Mucosa of gallbladder (tissue), 1 donor: ENCODE results near the gene TRAPPC12. TPM values are rescaled to one million over a fixed set of nuclear protein-coding genes. Genes with fewer than 3 reads are reported as not detected.
"Not testable (repeated sequence)": the region's sequence is repeated elsewhere in the genome, so short reads cannot be mapped to it uniquely, and the experiment has no call there.

Source experiments
- DNase-seq: peaks from one replicate; pipeline ENCODE4 v3.0.0-alpha.2; 2020; ENCODE audit warnings: low spot score
- total RNA-seq: library from RNA; stranded (reverse); gene quantifications from one replicate; pipeline ENCODE4 v1.2.1, GENCODE V29; 2021
- donor health status: DM: no; HTN: no; CAD: no.

Gene TRAPPC12
- total RNA-seq, 1 donor from 2014 or later = 111 TPM

DNA sequence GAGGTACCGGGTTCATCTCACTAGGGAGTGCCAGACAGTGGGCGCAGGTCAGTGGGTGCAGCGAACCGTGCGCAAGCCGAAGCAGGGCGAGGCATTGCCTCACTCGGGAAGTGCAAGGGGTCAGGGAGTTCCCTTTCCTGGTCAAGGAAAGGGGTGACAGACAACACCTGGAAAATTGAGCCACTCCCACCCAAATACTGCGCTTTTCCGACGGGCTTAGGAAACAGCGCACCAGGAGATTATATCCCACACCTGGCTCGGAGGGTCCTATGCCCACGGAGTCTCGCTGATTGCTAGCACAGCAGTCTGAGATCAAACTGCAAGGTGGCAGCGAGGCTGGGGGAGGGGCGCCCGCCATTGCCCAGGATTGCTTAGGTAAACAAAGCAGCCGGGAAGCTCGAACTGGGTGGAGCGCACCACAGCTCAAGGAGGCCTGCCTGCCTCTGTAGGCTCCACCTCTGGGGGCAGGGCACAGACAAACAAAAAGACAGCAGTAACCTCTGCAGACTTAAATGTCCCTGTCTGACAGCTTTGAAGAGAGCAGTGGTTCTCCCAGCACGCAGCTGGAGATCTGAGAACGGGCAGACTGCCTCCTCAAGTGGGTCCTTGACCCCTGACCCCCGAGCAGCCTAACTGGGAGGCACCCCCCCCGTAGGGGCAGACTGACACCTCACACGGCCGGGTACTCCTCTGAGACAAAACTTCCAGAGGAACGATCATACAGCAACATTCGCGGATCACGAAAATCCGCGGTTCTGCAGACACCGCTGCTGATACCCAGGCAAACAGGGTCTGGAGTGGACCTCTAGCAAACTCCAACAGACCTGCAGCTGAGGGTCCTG is 9.9 kb upstream of the TRAPPC12 start:
- DNase-seq = not testable (repeated sequence)

DNA sequence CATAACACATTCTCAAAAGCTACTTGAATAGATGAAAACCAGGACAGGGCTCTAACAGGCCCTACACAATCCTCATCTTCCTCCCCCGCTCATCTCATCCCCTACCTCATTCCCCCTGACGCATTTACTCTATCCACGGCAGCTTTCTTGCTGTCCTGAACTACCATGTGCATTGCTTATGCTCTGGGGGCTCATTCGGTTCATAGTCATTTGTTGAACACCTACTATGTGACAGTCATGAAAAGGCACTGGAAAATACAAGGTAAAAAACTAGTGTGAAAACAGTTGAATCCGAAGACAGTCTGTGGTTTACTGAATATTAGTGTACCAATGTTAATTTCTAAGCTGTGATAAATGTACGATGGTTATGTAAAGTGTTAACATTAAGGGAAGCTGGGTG is 2.7 kb upstream of the TRAPPC12 start:
- no peak for DNase-seq

DNA sequence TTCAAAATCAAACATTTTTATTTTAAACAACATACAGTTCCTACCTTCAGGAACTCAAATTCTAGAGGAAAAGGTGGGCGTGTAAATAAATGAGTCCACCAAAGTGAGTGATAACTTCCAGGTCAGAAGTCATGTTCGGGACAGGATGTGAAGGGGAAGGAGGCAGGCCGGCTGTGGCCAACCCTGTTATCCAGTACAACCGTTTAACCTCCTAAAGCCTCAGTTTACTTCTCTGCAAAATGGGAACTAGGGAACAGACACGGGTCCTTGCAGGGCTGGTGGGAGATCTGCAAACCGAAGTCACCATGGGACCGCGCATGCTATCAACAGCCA is 2.2 kb upstream of the TRAPPC12 start:
- no peak for DNase-seq

DNA sequence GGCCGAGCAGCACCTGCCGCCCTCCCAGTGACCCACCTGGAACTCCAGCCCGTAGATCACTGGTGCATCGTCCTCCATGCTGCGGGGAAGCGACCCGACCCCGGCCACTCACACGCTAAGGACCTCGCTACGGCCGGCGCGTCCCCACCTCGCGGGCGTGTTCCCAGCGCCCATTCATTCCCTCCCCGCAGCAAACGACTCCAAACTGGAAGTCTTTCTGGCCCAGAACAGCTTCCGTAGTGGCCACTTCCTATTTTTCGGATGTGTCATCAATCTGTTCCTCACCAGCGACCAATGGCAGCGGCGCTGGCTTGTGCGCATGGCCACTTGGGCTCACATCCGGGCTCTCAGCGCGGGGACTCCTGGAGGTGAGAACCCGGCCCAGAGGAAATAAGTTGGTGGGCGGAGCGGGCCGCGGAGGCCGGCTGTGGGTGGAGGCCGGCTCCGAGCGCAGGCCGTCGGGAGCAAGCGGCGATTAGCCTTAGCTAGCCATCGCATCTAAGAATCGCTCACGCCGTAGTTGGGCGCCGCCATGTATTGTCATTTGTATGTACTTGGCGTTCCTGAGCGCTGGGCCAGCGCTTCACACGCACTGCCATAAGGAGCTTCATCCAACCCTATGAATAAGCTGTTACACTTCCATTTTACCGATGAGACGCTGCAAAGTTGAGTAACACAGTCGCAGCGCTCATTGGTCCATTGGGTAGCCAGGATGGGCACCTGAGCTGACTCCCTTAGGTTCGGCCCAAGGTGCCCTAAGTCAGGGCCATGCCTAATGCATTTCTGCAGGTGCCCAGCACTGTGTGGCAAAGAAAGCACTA is 1.7 kb upstream of the TRAPPC12 start, which contains the start of gene EIPR1:
EIPR1 (minus strand) TSS at position 207 of the 821 bp plus-strand sequence; CDS start at position 78, 129 bp downstream.
- DNase-seq = peak; percentile 99

DNA sequence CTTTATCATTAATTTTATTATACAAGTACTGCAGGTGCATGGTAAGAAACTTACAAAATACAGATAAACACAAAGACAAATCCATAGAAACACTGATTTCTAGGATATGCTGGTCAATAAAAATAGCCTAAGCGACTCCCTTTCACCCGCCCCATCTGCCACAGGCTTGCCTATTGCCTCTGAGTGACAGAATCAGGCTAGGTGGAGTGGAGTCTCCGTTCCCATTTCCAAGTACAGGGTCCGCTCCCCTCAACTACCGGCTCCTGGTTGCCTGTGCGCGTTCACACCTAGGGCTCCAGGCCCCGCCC is 201 bp upstream of the TRAPPC12 start:
- DNase-seq = no peak

DNA sequence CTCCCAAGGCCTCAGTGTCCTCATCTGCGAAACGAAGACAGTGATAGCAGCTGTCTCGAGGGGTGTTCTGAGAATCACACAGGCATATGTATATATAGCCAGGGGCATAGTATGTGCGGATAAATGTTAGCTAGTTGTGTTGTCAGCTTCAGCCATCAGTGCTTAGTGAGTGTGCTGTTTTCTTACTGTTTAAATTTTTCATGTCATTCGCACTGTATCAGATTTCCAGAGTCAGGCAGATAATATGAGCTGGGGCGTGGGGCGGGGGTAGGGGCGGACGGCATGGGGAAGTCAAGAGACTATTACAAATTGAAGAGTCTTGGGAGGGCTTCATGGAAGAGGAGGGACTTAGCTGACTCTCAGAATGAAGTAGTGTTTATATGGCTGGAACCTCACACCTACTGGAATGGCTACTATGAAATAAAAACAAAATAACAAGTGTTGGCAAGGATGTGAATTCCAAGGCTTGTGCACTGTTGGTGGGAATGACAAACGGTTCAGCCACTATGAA is 7.0 kb downstream of the TRAPPC12 start:
- DNase-seq = no peak

DNA sequence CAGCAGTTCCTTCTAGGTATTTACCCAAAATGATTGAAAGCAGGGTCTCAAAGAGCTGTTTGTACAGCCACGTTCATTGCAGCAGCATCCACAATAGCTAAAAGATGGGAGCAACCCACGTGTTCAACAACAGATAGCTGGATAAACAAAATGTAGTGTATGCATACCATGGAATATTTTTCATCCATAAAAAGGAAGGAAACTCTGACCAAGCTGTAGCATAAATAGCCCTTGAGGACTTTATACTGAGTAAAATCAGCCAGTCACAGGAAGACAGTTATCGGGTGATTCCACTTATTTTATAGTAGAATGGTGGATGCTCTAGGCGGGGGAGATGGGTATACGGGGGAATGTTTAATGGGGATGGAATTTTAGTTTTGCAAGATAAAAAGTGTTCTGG is 7.5 kb downstream of the TRAPPC12 start:
- DNase-seq = no peak

DNA sequence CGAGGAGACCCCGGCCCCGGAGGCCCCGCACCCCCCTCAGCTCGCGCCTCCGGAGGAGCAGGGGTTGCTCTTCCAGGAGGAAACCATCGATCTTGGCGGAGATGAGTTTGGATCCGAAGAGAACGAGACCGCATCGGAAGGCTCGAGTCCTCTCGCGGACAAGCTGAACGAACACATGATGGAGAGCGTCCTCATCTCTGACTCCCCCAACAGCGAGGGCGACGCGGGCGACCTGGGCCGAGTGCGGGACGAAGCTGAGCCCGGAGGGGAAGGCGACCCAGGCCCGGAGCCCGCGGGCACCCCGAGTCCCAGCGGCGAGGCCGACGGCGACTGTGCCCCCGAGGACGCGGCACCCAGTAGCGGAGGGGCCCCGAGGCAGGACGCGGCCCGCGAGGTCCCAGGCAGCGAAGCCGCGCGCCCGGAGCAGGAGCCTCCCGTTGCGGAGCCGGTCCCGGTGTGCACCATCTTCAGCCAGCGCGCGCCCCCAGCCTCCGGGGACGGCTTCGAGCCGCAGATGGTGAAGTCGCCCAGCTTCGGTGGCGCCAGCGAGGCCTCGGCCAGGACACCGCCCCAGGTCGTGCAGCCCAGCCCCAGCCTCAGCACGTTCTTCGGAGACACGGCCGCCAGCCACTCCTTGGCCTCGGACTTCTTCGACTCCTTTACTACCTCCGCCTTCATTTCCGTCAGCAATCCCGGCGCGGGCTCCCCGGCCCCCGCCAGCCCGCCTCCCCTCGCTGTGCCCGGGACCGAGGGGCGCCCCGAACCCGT is 8.3 kb downstream of the TRAPPC12 start:
- DNase-seq = no peak

DNA sequence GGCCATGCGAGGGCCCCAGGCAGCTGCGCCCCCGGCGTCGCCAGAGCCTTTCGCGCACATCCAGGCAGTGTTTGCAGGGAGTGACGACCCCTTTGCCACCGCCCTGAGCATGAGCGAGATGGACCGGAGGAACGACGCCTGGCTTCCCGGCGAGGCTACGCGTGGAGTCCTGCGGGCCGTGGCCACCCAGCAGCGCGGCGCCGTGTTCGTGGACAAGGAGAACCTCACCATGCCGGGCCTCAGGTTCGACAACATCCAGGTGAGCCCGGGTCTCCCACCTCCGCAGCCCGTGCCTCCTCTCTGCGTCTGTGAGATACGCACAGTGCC is 8.9 kb downstream of the TRAPPC12 start:
- DNase-seq = no peak

- DNase-seq = no peak
Measured at GRCh38 chr2:3389193-3389592, 9.7 kb downstream of the TRAPPC12 start.

DNA sequence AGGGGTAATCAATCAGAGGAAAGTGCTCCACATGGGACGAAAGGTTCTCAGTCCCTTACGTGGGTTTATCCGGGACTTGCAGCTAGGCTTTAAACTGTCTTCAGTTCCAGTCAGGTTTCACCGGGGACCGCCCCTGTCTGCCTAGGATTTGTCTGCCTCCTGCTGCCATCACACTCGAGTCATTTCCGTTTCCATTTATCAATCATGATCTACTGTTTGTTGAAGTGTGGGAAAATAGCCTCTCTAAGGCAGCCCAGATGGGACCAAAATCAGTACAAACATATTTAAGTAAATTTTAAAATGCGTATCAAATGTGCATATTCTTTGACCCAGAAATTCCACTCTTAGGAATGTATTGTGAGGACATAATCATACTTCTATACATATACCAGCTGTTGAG is 10.5 kb downstream of the TRAPPC12 start:
- no peak for DNase-seq

GRCh38 chr2:3392216-3392615 is 12.7 kb downstream of the TRAPPC12 start:
- no peak for DNase-seq

- DNase-seq = no peak
Measured at GRCh38 chr2:3396920-3397559, 17.5 kb downstream of the TRAPPC12 start.

DNA sequence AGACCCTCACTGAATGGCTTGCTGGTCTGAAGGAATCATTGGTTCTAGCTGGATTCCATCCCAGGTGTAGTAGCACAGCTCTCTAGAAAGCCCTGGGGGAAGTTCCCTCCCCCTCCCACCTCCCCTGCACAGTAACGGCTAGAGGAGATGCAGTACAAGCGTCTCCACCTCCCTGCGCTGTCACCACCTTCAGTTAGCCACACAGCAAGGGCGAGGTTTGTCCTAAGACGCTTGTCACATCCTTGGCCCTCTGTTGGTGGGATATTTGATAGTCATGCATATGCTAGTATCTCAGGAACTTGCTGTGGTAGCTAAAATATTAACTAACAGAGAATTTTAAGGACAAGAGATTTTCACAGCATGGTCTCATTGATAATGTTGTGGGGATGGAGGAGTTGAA is 19.4 kb downstream of the TRAPPC12 start:
- DNase-seq = no peak

DNA sequence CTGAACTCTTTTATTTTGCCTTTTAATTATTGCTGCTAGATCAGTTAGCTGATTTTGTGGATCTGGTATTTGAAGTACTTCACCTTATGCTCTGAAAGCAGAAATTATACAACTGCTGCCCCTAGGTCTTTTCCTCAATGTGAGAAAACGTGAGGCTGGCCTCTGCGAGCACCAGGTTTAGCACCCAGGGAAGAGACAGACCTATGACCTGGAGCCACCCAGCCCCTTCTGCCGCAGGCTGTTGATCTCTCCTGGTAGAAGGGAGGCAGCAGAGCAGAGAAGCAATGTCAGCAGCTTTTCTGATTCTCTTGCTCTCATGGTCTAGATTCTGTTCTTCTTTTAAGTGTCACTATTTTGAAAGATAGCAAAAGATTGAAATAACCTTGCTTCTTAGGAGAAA is 19.9 kb downstream of the TRAPPC12 start:
- no peak for DNase-seq

- DNase-seq = peak; percentile 40
Measured at GRCh38 chr2:3399829-3400228, 20.3 kb downstream of the TRAPPC12 start.

GRCh38 chr2:3403587-3404334 is 24.3 kb downstream of the TRAPPC12 start:
- no peak for DNase-seq

DNA sequence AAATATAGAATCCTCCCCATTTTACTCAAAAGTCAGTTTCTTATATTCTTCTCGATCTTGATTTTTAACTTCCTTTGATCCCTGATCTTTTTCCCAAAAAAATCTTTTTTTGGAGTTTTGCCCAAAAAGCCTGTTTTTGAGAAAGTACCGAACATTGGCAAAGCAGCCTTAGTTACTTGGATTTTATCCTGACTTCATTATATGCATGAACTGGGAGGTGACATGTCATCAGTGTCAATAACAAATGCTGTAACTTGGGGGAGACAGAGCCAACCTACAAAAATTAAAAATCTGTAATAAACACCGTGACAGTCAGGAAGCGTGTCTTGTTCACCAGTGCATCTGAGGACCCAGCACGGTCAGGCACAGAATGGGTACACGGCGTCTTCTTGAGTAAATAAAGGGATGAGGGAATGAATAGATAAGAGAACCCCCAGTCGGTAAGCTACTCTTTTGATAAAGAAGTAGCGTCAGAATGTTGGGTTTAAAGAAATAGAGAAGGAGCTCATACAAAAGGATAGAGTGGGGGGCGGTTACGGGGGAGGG is 24.9 kb downstream of the TRAPPC12 start:
- no peak for DNase-seq

DNA sequence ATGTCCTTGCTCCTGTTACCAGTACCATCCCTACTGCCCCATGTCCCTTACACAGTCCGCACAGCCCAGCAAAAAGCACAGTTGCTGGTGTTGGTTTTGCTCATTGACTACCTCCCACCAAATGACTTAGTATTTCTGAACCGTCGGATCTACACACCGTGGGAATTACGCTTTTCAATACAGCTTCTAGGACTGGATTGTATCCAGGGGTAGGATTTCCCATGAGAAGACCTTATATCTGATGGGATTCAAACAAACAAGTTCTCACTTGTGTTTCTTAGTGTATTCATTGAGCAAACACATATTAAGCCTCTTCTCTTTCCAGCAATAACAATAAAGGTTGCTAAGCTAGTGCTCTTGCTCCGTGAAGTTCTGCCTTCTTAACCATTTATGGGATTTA is 25.8 kb downstream of the TRAPPC12 start:
- DNase-seq = no peak

- DNase-seq = no peak
Measured at GRCh38 chr2:3405876-3406275, 26.4 kb downstream of the TRAPPC12 start.

DNA sequence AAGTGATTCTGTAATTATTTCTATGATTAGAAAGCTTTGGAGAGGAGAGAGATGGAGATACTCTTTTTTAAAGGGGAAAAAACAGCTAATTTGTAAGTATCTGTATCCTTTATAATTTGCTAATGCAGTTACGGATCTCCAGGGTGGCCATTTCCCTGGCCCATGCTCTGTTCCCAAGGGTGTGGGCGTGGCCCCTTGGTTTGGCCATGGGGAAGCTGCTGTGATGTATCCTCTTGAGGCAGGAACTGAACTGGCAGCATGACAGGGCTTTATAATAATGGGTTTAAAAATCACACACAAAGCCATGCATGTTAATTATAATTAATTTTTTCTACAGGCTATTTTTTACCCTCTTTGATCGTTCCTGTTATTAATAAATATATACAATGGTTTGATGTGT is 27.0 kb downstream of the TRAPPC12 start:
- DNase-seq = no peak
